Eye (tissue), 1 donor: ENCODE data around the gene NMNAT2.

Experiments
- DNase-seq: peaks from one replicate; pipeline ENCODE4 v3.0.0-alpha.2; 2015

NMNAT2 gene

GRCh38 chr1:183308719-183309118 is 109.5 kb downstream of the NMNAT2 start:
- no peak for DNase-seq

GRCh38 chr1:183306317-183307042 is 111.7 kb downstream of the NMNAT2 start:
- DNase-seq: no peak

GRCh38 chr1:183304440-183305107 is 113.6 kb downstream of the NMNAT2 start:
- peak; percentile 65 for DNase-seq

- DNase-seq: no peak
Measured at GRCh38 chr1:183303901-183304300, 114.3 kb downstream of the NMNAT2 start.

GRCh38 chr1:183303323-183303645 is 114.9 kb downstream of the NMNAT2 start:
- no peak for DNase-seq

GRCh38 chr1:183302452-183303322 is 115.5 kb downstream of the NMNAT2 start:
- no peak for DNase-seq

GRCh38 chr1:183301239-183301638 is 116.9 kb downstream of the NMNAT2 start:
- DNase-seq: no peak

GRCh38 chr1:183300828-183301227 is 117.4 kb downstream of the NMNAT2 start:
- no peak for DNase-seq

GRCh38 chr1:183300395-183300794 is 117.8 kb downstream of the NMNAT2 start:
- no peak for DNase-seq

- no peak for DNase-seq
Measured at GRCh38 chr1:183296782-183297181, 121.4 kb downstream of the NMNAT2 start.

- no peak for DNase-seq
Measured at GRCh38 chr1:183295521-183295920, 122.7 kb downstream of the NMNAT2 start.

GRCh38 chr1:183293876-183294275 is 124.3 kb downstream of the NMNAT2 start:
- DNase-seq: no peak

- DNase-seq: no peak
Measured at GRCh38 chr1:183293241-183293640, 124.9 kb downstream of the NMNAT2 start.

GRCh38 chr1:183291802-183292514 is 126.2 kb downstream of the NMNAT2 start:
- DNase-seq: no peak

- DNase-seq: no peak
Measured at GRCh38 chr1:183291216-183291762, 126.9 kb downstream of the NMNAT2 start.

- no peak for DNase-seq
Measured at GRCh38 chr1:183290628-183291027, 127.6 kb downstream of the NMNAT2 start.

GRCh38 chr1:183289051-183289496 is 129.1 kb downstream of the NMNAT2 start:
- peak; percentile 42 for DNase-seq

GRCh38 chr1:183288583-183288982 is 129.6 kb downstream of the NMNAT2 start:
- no peak for DNase-seq

GRCh38 chr1:183287191-183287675 is 130.9 kb downstream of the NMNAT2 start:
- DNase-seq: no peak

- no peak for DNase-seq
Measured at GRCh38 chr1:183285746-183286145, 132.4 kb downstream of the NMNAT2 start.

GRCh38 chr1:183285256-183285655 is 132.9 kb downstream of the NMNAT2 start:
- no peak for DNase-seq

- DNase-seq: no peak
Measured at GRCh38 chr1:183284086-183284485, 134.1 kb downstream of the NMNAT2 start.
